HG03521 (cell line): ENCODE measurements around the gene NOP9.
"Not testable (repeated sequence)": the region's sequence is repeated elsewhere in the genome, so short reads cannot be mapped to it uniquely, and the experiment has no call there.

Experiments
- ATAC-seq: cut with Tn5 transposase; IDR thresholded peaks from one replicate; pipeline ENCODE4 v1.9.1; 2021; ENCODE audit warnings: mild to moderate bottlenecking, moderate library complexity; ENCODE audit not compliant: unreplicated experiment

NOP9 gene

DNA sequence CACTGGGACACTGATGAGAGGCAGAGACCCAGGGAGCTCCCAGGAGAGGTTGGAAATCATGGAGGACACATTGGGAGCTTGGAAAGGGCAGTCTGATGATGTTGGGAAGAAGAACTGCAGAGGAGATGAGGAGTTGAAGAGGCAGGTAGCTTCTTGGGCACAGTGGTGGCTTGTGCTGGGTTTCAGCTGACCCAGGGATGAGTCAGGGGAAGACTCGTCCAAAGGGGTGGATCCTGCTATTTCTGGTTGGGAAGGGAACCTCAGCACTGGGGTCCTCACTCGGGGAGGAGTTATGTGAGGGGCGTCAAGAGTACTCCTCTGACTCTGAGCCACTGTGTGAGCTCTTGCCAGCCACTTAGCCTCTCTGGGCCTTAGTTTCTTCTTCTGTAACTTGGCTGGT lies 23.7 kb downstream of the NOP9 start:
- ATAC-seq: no peak

DNA sequence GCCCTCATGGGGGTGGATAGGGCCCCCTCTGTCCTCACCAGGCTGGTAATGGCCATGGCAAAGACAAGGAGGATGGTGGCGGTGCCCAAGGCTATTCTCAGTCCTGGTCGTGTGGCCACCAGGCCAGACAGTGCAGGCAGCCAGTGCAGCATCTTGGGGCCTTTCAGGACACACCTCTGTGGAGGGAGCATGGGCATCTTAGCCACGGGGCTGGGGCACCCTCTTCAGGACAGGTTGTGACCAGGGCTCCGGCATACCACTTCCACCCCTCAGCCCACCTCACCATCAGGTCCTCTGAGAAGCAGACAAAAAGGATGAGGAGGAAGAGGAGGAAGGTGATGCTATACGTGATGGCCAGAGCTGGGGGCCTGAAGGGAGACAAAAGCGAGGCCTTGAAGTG lies 24.4 kb downstream of the NOP9 start:
- ATAC-seq: no peak

DNA sequence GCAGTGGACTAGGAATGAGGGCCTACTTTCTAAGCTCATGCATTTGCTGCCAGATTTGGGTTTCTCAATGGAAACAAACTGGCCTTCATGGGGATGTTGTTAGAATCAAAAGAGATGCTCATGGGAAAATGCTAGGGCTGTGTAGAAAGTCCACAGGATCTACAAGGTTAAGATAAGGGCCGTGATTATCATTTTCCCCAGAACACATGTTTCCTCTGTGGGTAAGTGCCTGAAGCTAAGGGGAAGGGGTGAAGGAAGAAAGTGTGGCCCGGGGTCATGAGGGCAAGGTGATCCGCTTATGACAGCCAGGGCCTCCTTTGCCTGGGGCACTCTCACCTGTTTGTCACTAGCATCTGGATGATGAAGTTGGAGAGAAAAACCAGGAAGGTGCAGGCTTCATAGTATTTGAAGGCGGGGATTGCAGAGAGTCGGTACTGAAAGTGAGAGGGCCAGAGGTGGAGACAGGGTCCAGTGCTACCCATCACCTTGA lies 25.4 kb downstream of the NOP9 start:
- no peak for ATAC-seq

DNA sequence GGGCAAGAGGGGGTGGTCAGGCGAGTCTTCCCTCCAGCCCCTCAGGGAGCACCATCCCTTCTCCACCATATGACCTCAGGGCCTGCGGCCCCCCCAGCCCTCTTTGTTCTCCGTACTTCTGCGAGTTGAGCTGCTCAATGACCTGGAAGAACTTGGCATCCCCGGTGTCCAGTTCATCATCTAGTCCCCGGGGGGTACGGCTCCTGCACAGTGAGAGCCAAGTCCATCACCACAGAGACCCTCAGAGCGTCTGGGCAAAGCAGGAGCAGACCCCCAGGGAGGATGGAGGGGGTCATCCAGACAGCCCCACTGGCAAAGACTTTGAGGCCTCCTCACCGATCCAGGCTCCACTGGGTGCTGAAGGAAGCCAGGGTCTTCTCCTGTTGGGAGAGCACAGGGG lies 26.3 kb downstream of the NOP9 start:
- ATAC-seq: no peak

GRCh38 chr14:24327303-24327702 lies 27.7 kb downstream of the NOP9 start:
- no peak for ATAC-seq

DNA sequence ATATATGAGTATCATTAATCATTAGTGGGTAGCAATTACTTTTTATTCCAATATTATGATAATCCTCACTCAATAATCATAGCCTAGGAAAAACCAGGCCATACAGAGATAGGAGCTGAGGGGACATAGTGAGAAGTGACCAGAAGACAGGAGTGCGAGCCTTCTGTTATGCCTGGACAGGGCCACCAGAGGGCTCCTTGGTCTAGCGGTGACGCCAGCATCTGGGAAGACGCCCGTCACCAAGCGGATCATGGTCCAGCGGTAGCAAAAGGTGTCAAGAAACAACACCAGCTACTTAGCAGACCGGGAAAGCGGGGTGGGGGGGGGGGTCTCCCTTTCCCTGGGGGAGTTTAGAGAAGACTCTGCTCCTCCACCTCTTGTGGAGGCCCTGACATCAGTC lies 28.3 kb downstream of the NOP9 start:
- ATAC-seq: not testable (repeated sequence)

DNA sequence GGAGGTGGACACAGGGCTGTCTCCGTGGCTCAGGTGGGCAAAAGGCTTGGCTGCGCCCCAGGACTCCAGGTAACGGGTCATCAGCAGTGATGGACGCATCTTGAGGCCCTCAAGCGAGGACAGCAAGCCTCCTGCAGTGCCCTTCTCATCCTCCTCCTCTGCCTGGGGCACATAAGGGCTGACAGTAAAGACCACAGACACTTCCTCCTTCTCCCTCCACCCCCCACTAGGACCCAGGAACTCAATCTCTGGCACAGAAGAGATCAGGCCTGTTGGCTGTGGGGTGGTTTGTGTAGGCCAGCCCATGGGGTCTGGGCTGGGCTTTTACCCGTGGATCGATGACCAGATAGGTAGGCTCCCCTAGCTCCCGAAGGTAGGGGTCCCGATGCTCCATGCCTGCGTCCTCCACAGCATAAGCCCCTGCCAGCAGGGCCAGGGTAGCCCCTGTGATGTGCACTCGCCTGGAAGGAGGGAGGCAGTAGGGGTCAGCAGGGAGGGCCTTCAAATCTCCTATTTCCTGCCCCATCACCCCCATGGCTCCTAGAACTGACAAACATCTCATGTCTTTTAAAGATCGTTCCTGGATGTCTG lies 29.5 kb downstream of the NOP9 start:
- ATAC-seq: no peak

DNA sequence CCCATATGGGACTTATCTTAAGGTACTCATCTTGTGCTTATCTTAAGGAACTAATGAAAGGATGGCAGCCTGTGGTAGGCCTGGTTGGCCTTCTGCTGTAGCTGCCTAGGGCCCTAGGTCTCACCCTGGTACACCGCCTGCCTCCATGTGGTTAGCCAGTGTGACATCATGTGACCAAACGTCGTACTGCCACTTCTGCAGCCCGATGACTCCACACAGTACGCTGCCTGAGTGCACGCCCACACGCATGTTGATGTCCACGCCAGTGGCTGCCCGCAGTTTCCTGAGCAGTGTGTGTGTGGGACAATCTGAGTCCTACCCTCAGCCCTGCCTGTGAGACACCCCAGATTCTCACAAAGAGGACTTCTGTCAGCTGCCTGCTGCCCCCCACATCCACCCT lies 30.1 kb downstream of the NOP9 start:
- no peak for ATAC-seq

DNA sequence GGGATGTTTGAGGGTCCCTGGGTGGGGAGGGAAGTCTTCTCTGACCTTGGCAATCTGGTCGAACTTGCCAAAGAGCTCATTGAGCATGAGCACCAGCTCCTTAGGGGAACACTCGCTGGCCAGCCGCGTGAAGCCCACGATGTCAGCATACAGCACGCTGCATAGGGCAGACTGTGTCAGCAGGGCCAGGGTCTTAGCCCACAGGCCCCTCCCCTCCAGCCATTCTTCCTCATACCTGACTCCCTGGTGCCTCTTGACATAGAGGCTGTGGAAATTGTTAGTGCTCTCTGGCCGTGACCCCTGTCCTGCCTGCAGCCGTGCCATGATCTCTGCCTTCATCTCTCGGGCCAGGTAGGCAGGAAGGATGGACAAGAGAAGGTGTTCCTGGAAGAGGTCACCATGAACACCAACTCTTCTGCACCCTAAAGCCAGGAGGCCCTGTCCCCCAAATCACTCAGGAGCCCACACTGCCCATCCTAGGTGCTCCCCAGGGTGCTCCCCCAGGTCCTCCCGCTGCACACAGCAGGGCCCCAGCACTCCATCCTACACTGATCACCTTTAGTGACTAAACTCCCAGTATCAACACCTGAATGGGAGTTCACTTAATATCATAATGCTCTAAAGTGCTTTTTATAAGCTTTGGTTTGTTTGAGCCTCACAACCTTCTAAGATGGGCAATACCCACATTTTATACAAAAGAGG lies 31.5 kb downstream of the NOP9 start:
- no peak for ATAC-seq

GRCh38 chr14:24331731-24332267 lies 32.1 kb downstream of the NOP9 start:
- no peak for ATAC-seq

- peak; percentile 69 for ATAC-seq
These were observed 32.8 kb downstream of the NOP9 start for GRCh38 chr14:24332268-24332993.

DNA sequence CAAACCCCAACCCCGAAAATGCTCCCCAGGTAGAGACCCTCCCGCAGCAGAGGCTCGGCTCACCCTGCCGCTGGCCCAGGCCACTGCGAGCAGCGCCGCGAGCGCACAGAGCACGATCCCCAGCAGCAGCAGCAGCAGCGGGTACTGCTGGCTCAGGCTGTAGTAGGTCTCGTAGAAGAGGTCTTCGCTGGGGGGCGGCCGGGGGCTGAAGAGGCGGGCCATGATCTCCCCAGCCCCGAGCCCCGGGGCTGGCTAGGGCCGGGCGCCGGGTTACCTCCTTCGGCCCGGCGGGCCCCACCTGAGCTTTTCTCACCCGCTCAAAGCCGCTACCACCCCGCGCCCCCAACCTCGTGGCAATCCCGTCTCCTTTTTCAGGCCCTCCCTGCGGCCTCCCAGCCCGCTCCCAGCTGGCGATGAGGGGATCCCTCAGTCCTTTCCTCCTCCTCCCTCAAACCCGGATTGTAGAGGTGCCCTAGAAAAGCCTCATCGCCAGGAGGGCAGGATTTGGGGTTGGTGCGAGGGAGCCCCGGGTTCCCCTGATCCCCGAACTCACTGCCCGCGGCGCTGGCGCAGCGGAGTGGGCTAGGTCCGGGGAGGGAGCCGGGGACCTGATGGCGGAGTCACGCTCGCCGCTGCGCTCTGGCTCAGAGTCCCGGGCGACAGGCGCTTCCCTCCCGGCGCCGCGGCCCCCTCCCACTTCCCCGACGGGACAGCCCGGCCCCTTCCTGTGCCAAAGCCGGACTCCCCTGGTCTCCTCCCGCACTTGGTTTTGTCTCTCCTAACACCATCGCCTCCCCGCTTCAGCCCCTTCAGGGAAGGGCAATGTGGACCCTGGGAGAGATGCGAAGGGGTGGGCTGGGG lies 35.0 kb downstream of the NOP9 start, which contains the start of gene ADCY4:
ADCY4 (minus strand) TSS at position 641 of the 861 bp plus-strand sequence; CDS start at position 222, 419 bp downstream.
- no peak for ATAC-seq

- ATAC-seq: no peak
These were observed 36.0 kb downstream of the NOP9 start for GRCh38 chr14:24335461-24336171.

DNA sequence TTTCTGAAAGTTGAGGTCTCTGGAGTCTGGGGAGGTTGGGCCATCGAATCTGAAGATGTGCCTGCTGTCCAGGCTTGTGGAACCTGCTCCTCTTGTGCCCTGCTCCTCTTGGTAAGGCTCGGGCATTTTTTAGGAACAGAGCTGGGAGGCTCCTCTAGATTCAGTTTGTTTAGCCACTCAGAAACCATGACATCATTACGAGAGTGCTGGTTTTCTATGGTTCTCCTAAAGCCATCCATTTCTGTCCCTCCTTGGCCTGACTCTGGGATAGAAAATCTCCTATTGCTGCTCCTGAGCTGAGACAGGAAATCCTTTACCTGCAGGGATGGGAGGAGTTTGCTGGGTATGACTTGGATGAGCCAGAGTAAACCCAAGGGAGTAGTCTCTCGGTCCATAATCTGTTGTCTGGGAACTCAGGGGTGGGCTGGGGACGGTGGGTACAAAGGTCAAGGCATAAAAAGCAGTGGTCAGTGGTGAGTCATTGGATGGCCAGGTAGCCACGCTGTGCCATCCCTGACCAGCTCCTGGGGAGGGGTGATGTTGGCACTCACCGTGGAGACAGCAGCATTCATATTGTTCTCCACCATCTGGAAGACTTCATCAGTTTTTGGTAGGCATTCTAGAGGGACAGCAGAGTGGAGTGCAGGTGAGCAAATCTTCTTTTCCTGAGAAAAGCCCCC lies 37.6 kb downstream of the NOP9 start:
- no peak for ATAC-seq

- ATAC-seq: no peak
These were observed 38.1 kb downstream of the NOP9 start for GRCh38 chr14:24337824-24338175.

DNA sequence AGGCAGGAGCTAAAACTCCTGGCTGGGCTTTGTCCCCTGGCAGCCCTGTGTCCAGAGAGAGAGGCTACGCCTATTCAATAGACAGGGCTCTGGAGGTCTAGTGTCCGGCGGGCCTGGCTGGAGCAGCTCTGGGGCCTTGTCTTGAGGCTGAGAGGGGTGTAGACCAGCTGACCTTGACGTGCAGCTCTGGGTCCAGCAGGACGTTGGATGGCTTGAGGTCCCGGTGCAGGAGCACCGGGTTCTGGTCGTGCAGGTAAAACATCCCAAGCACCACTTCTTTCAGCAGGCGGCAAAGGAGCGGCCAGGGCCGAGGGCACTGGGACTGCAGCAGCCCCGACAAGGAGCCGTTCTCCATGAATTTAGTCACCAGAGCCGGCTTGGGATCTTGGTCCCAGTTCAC lies 39.2 kb downstream of the NOP9 start:
- no peak for ATAC-seq

- peak; percentile 75 for ATAC-seq
These were observed 39.9 kb downstream of the NOP9 start, which contains the start of gene RIPK3 for GRCh38 chr14:24339284-24340151. TSS of gene RIPK3 (minus strand) at chr14:24339991. CDS start at chr14:24339826, 165 bp downstream.

- ATAC-seq: no peak
These were observed 41.0 kb downstream of the NOP9 start for GRCh38 chr14:24340606-24341005.
